ENCODE measurements around the gene NAV2.

NAV2 gene

GRCh38 chr11:19938169-19938856 is 225.7 kb downstream of the NAV2 start:
- no peak for DNase-seq (ENCODE audit: extremely low read depth, low read depth)
- TF ChIP-seq CTCF (IDR thresholded peaks at IDR 0.05; ENCODE audit: low read depth, low read length): peak; percentile 76

GRCh38 chr11:19938866-19939265 is 226.2 kb downstream of the NAV2 start:
- no peak for TF ChIP-seq CTCF (IDR thresholded peaks at IDR 0.05; ENCODE audit: low read depth, low read length)
- no peak for DNase-seq (ENCODE audit: extremely low read depth, low read depth)

- DNase-seq (ENCODE audit: extremely low read depth, low read depth): no peak
- TF ChIP-seq CTCF (IDR thresholded peaks at IDR 0.05; ENCODE audit: low read depth, low read length): no peak
Measured at GRCh38 chr11:19939415-19939929, 226.8 kb downstream of the NAV2 start.

- DNase-seq (ENCODE audit: extremely low read depth, low read depth): no peak
- no peak for TF ChIP-seq CTCF (IDR thresholded peaks at IDR 0.05; ENCODE audit: low read depth, low read length)
Measured at GRCh38 chr11:19940831-19941230, 228.2 kb downstream of the NAV2 start.

GRCh38 chr11:19946681-19947080 is 234.0 kb downstream of the NAV2 start:
- DNase-seq (ENCODE audit: extremely low read depth, low read depth): no peak
- no peak for TF ChIP-seq CTCF (IDR thresholded peaks at IDR 0.05; ENCODE audit: low read depth, low read length)

GRCh38 chr11:19947537-19948114 is 235.0 kb downstream of the NAV2 start:
- DNase-seq (ENCODE audit: extremely low read depth, low read depth): no peak
- TF ChIP-seq CTCF (IDR thresholded peaks at IDR 0.05; ENCODE audit: low read depth, low read length): no peak

- TF ChIP-seq CTCF (IDR thresholded peaks at IDR 0.05; ENCODE audit: low read depth, low read length): no peak
- DNase-seq (ENCODE audit: extremely low read depth, low read depth): no peak
Measured at GRCh38 chr11:19949606-19950005, 237.0 kb downstream of the NAV2 start.

All from AG09319 (cell line).